RPMI8226 (cell line): ENCODE measurements around the gene OR2T34.
"Not testable (repeated sequence)": the region's sequence is repeated elsewhere in the genome, so short reads cannot be mapped to it uniquely, and the experiment has no call there.

Experiments used
- DNase-seq: peaks from one replicate; pipeline ENCODE4 v3.0.0-alpha.2; 2015

OR2T34 gene

GRCh38 chr1:248574657-248575056 is at the start of gene OR2T34:
TSS of gene OR2T34 (minus strand) at chr1:248574757. CDS start at chr1:248574757, 0 bp downstream.
- not testable (repeated sequence) for DNase-seq

- DNase-seq = no peak
Observed at GRCh38 chr1:248622570-248623001, 48.0 kb upstream of the OR2T34 start.

- DNase-seq = no peak
Observed at GRCh38 chr1:248621770-248622169, 47.2 kb upstream of the OR2T34 start.

- no peak for DNase-seq
Observed at GRCh38 chr1:248618878-248619277, 44.3 kb upstream of the OR2T34 start.

GRCh38 chr1:248618119-248618518 is 43.6 kb upstream of the OR2T34 start:
- DNase-seq = no peak

GRCh38 chr1:248613742-248614141 is 39.2 kb upstream of the OR2T34 start:
- no peak for DNase-seq

- DNase-seq = no peak
Observed at GRCh38 chr1:248611883-248612414, 37.4 kb upstream of the OR2T34 start.

- no peak for DNase-seq
Observed at GRCh38 chr1:248610301-248610700, 35.7 kb upstream of the OR2T34 start.

GRCh38 chr1:248599396-248599795 is 24.8 kb upstream of the OR2T34 start:
- DNase-seq = no peak

- DNase-seq = no peak
Observed at GRCh38 chr1:248597589-248597988, 23.0 kb upstream of the OR2T34 start, which contains the start of gene OR2T10. TSS of gene OR2T10 (minus strand) at chr1:248597700. CDS start at chr1:248593768, 3,932 bp downstream.

- DNase-seq = no peak
Observed at GRCh38 chr1:248596615-248597014, 22.1 kb upstream of the OR2T34 start.

GRCh38 chr1:248593226-248593625 is 18.7 kb upstream of the OR2T34 start:
- DNase-seq = no peak

- no peak for DNase-seq
Observed at GRCh38 chr1:248592655-248593054, 18.1 kb upstream of the OR2T34 start.

- DNase-seq = no peak
Observed at GRCh38 chr1:248590055-248590454, 15.5 kb upstream of the OR2T34 start.

GRCh38 chr1:248589334-248589733 is 14.8 kb upstream of the OR2T34 start:
- no peak for DNase-seq

GRCh38 chr1:248585266-248585665 is 10.7 kb upstream of the OR2T34 start:
- DNase-seq = no peak

GRCh38 chr1:248576260-248576980 is 1.9 kb upstream of the OR2T34 start:
- DNase-seq = no peak

GRCh38 chr1:248573856-248574255 is 701 bp downstream of the OR2T34 start:
- DNase-seq = not testable (repeated sequence)

- DNase-seq = not testable (repeated sequence)
Observed at GRCh38 chr1:248572049-248572448, 2.5 kb downstream of the OR2T34 start.

- not testable (repeated sequence) for DNase-seq
Observed at GRCh38 chr1:248570811-248571210, 3.7 kb downstream of the OR2T34 start.

GRCh38 chr1:248569049-248569448 is 5.5 kb downstream of the OR2T34 start:
- not testable (repeated sequence) for DNase-seq

- DNase-seq = not testable (repeated sequence)
Observed at GRCh38 chr1:248565530-248566373, 8.8 kb downstream of the OR2T34 start.

GRCh38 chr1:248562672-248563071 is 11.9 kb downstream of the OR2T34 start, which contains the start of gene OR2T29:
TSS of gene OR2T29 (minus strand) at chr1:248562772. CDS start at chr1:248559491, 3,281 bp downstream.
- DNase-seq = not testable (repeated sequence)
